GM21786 (cell line): Measurements from ENCODE around the gene SEPHS1.
A peak's percentile ranks its signal among the peaks of the same experiment; 100 is the strongest.

Experiments used
- ATAC-seq: cut with Tn5 transposase; IDR thresholded peaks from one replicate; pipeline ENCODE4 v1.9.1; 2021; ENCODE audit not compliant: unreplicated experiment

Gene SEPHS1

GRCh38 chr10:13329565-13329964 is 18.5 kb downstream of the SEPHS1 start:
- ATAC-seq, result no peak

GRCh38 chr10:13328613-13329012 is 19.5 kb downstream of the SEPHS1 start:
- no peak for ATAC-seq

- ATAC-seq, result no peak
Measured at GRCh38 chr10:13328126-13328525, 20.0 kb downstream of the SEPHS1 start.

- ATAC-seq, result no peak
Measured at GRCh38 chr10:13327534-13327933, 20.6 kb downstream of the SEPHS1 start.

- no peak for ATAC-seq
Measured at GRCh38 chr10:13322615-13323148, 25.4 kb downstream of the SEPHS1 start.

- no peak for ATAC-seq
Measured at GRCh38 chr10:13321576-13321975, 26.5 kb downstream of the SEPHS1 start.

- ATAC-seq, result no peak
Measured at GRCh38 chr10:13319166-13319565, 28.9 kb downstream of the SEPHS1 start.

- no peak for ATAC-seq
Measured at GRCh38 chr10:13317474-13317873, 30.6 kb downstream of the SEPHS1 start.

GRCh38 chr10:13316635-13317311 is 31.3 kb downstream of the SEPHS1 start:
- ATAC-seq, result no peak

GRCh38 chr10:13315361-13315760 is 32.7 kb downstream of the SEPHS1 start:
- no peak for ATAC-seq

GRCh38 chr10:13311177-13311575 is 36.9 kb downstream of the SEPHS1 start:
- no peak for ATAC-seq

GRCh38 chr10:13310518-13311176 is 37.4 kb downstream of the SEPHS1 start:
- ATAC-seq, result no peak

- ATAC-seq, result no peak
Measured at GRCh38 chr10:13309792-13310191, 38.3 kb downstream of the SEPHS1 start.

- ATAC-seq, result no peak
Measured at GRCh38 chr10:13308096-13308495, 40.0 kb downstream of the SEPHS1 start.

GRCh38 chr10:13306103-13306502 is 42.0 kb downstream of the SEPHS1 start:
- ATAC-seq, result no peak

GRCh38 chr10:13302821-13303555 is 45.1 kb downstream of the SEPHS1 start:
- no peak for ATAC-seq

- peak; percentile 63 for ATAC-seq
Measured at GRCh38 chr10:13299437-13300287, 48.4 kb downstream of the SEPHS1 start, which contains the start of gene PHYH. PHYH (minus strand) TSS chr10:13300064; CDS start chr10:13300042, 22 bp downstream.

GRCh38 chr10:13298748-13299436 is 49.2 kb downstream of the SEPHS1 start:
- no peak for ATAC-seq

GRCh38 chr10:13296476-13296875 is 51.6 kb downstream of the SEPHS1 start:
- no peak for ATAC-seq

GRCh38 chr10:13294784-13295183 is 53.3 kb downstream of the SEPHS1 start:
- no peak for ATAC-seq
